ENCODE results near the gene ABITRAM.

GRCh38 chr9:108956022-108956630, 21.9 kb downstream of the ABITRAM start:
- TF ChIP-seq GATA3 (IDR thresholded peaks at IDR 0.05; ENCODE audit: low read depth, low read length): peak; percentile 85
- TF ChIP-seq GATA2 (IDR thresholded peaks at IDR 0.05; ENCODE audit: low read depth, low read length): peak; percentile 80
